HepG2 (cell line): ENCODE results near the gene CCDC154. TPM values are rescaled to one million over a fixed set of nuclear protein-coding genes. Genes with fewer than 3 reads are reported as not detected.

Experiments used
- BRF2 ChIP-seq: sonication (generic); formaldehyde crosslinking; IDR thresholded peaks from 2 replicates; pipeline ENCODE4 v1.8.1; 2022; ENCODE audit warnings: mild to moderate bottlenecking, missing genetic modification reagents
- EHMT2 ChIP-seq: fragments of 200-600 bp; sonication (generic); IDR thresholded peaks from 2 replicates; pipeline ENCODE4 v1.7.0; 2017; ENCODE audit warnings: antibody characterized with exemption, low read depth, low read length, borderline replicate concordance
- PLSCR1 ChIP-seq: sonication (generic); formaldehyde crosslinking; IDR thresholded peaks from 2 replicates; pipeline ENCODE4 v1.5.0; 2020; ENCODE audit warnings: missing genetic modification reagents, mild to moderate bottlenecking, borderline replicate concordance
- PRPF4 ChIP-seq: fragments of 200-400 bp; formaldehyde crosslinking; IDR thresholded peaks from 2 replicates; pipeline ENCODE4 v1.6.1; 2016; ENCODE audit warnings: low read length, low read depth; ENCODE audit not compliant: poor library complexity, severe bottlenecking
- SMAD3 ChIP-seq: sonication (generic); formaldehyde crosslinking; IDR thresholded peaks from 2 replicates; pipeline ENCODE4 v1.4.0; 2020; ENCODE audit warnings: missing genetic modification reagents
- SOX6 ChIP-seq, 2 experiments: fragments of 450-650 bp in 1 of 2; sonication (generic) in 1 of 2; formaldehyde crosslinking in 1 of 2; IDR thresholded peaks; 2 replicates each; pipeline versions ENCODE4 v1.4.0 to v1.6.1; 2017 to 2020; ENCODE audit warnings: antibody characterized with exemption in 1 of 2, mild to moderate bottlenecking in 1 of 2, missing genetic modification reagents in 1 of 2
- ZBTB4 ChIP-seq: sonication (generic); formaldehyde crosslinking; IDR thresholded peaks from 2 replicates; pipeline ENCODE4 v1.4.0; 2020; ENCODE audit warnings: missing genetic modification reagents, mild to moderate bottlenecking, borderline replicate concordance
- ZNF142 ChIP-seq: sonication (generic); formaldehyde crosslinking; IDR thresholded peaks from 2 replicates; pipeline ENCODE4 v1.4.0; 2020; ENCODE audit warnings: missing genetic modification reagents
- ZNF484 ChIP-seq: sonication (generic); formaldehyde crosslinking; IDR thresholded peaks from 2 replicates; pipeline ENCODE4 v1.5.1; 2020; ENCODE audit warnings: mild to moderate bottlenecking, low read depth, missing genetic modification reagents, borderline replicate concordance
- ZNF512 ChIP-seq: sonication (generic); formaldehyde crosslinking; IDR thresholded peaks from 2 replicates; pipeline ENCODE4 v1.4.0; 2020; ENCODE audit warnings: mild to moderate bottlenecking, missing genetic modification reagents
- ZNF614 ChIP-seq: IDR thresholded peaks from 2 replicates; pipeline ENCODE4 v1.6.1; 2018; ENCODE audit warnings: missing biosample characterization, missing genetic modification reagents, inconsistent platforms, borderline replicate concordance
- polyA plus RNA-seq, 8 experiments: library from polyadenylated mRNA; depleted of rRNA in 3 of 8; stranded (reverse) in 7 of 8; unstranded in 1 of 8; fragments of >200 nt; fragmentation: Illumina TruSeq in 4 of 8; extraction: Trizol in 4 of 8; gene quantifications; 2 replicates each; pipeline versions ENCODE4 v1.2.1 to v1.2.3, GENCODE V29; 2011 to 2016; ENCODE audit warnings: low read depth in 4 of 8, missing spikeins in 1 of 8, mixed read lengths in 1 of 8; ENCODE audit not compliant: insufficient read depth in 1 of 8
- total RNA-seq, 5 experiments: library from RNA; depleted of rRNA; stranded (reverse); fragments of >200 nt; fragmentation: Illumina TruSeq; extraction: Trizol; gene quantifications; 2 replicates each; pipeline ENCODE4 v1.2.3, GENCODE V29; 2016; ENCODE audit warnings: low read depth in 1 of 5
- TF ChIP-seq, protein P1 (sequence below): sonication (generic); formaldehyde crosslinking; conservative IDR thresholded peaks from 2 replicates; pipeline ENCODE4 v1.8.0; 2022; ENCODE audit warnings: mild to moderate bottlenecking, moderate library complexity, missing genetic modification reagents

Gene CCDC154
- total and polyA plus RNA-seq, 2 of the 13 experiments (the other 11 are each of a cell fraction or from before 2014, with no cell fraction given), result 0.92 to 1.5 TPM

DNA sequence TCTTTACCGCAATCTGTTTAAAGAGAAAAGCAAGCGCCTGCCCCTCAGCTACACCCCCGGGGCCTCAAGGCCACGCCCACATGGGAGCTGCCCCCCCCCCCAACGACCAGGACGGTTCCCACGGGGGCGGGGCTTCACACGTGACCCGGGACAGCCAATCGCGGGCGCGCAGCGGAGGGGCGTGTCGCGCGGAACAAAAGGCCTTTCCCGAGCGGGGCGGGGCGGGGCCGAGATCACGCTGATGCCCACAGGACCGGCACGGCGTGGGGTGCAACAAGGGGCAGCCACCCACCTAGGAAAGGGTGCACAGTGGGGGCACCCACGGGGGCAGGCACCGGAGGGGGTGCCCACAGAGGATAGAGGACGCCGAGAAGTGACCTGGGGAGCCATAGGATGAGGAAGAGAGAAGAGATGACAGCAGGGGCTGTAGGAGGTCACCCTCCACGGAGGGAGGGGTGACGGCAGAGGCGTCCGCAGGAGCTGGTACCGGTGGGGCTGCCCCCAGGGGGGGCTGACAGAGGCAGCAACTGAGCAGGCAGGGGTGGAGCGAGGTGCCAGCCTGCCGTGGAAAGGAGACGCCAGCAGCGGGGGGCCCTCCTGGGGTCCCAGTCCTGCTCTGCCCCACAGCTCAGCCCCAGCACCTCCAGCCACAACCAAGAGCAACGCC is 36.1 kb downstream of the CCDC154 start (continued):
- no peak for TF ChIP-seq ZNF142 (CRISPR knock-in tag)
- TF ChIP-seq BRF2 (CRISPR knock-in tag), result no peak
- no peak for TF ChIP-seq ZBTB4
- TF ChIP-seq PLSCR1 (CRISPR knock-in tag), result no peak
- no peak for TF ChIP-seq SMAD3 (CRISPR knock-in tag)
- no peak for TF ChIP-seq ZNF484
- no peak for TF ChIP-seq SOX6 (IDR thresholded peaks at IDR 0.05)
- TF ChIP-seq SOX6 (CRISPR knock-in tag; IDR thresholded peaks at IDR 0.05), result peak; percentile 83
- TF ChIP-seq, protein P1, sequence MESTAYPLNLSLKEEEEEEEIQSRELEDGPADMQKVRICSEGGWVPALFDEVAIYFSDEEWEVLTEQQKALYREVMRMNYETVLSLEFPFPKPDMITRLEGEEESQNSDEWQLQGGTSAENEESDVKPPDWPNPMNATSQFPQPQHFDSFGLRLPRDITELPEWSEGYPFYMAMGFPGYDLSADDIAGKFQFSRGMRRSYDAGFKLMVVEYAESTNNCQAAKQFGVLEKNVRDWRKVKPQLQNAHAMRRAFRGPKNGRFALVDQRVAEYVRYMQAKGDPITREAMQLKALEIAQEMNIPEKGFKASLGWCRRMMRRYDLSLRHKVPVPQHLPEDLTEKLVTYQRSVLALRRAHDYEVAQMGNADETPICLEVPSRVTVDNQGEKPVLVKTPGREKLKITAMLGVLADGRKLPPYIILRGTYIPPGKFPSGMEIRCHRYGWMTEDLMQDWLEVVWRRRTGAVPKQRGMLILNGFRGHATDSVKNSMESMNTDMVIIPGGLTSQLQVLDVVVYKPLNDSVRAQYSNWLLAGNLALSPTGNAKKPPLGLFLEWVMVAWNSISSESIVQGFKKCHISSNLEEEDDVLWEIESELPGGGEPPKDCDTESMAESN (CRISPR knock-in tag), result no peak
- no peak for TF ChIP-seq EHMT2
- TF ChIP-seq ZNF614 (CRISPR knock-in tag), result no peak
- TF ChIP-seq ZNF512, result no peak
- TF ChIP-seq PRPF4, result no peak
